ENCODE data around the gene ASB2. TPM values are rescaled to one million over a fixed set of nuclear protein-coding genes. Genes with fewer than 3 reads are reported as not detected.

ASB2 gene
- polyA plus RNA-seq, 1 donor from 2014 or later: 0.26 TPM

DNA sequence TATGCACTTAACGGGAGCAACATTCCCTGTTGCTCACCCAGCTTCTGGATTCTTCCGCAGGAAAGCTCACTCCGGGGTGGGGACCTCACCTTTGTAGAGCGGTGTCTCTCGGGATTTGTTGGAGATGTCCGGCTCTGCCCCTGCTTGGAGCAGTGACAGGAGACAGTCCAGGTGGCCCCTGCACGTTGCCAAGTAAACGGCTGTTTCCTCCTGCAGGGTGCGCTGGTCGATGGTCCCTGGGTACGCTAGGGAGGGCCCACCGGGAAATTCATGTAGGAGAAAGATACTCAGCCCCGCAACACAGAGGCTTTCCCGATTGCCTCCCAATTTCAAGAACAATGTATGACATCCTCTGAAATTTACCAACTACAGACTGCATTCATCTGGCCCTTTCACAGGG lies 23.1 kb downstream of the ASB2 start:
- no peaks in the 10 kb centered on the region for H3K79me2 ChIP-seq (replicated peaks; ENCODE audit: insufficient read depth, low read length)
- H3K9ac ChIP-seq (ENCODE audit: low read length): no peak overlapping the region
- H3K27me3 ChIP-seq (ENCODE audit: insufficient read depth, low read depth, low read length): no peaks in the 10 kb centered on the region
- no peaks in the 10 kb centered on the region for H4K20me1 ChIP-seq (ENCODE audit: insufficient read depth)
- H2AFZ ChIP-seq (ENCODE audit: low read depth, low read length): no peak overlapping the region
- H3K9me2 ChIP-seq (ENCODE audit: insufficient read depth, low read length): no peaks in the 10 kb centered on the region
- TF ChIP-seq TAF1 (IDR thresholded peaks at IDR 0.05; ENCODE audit: low read depth) (no peak), SMC3 (conservative IDR thresholded peaks at IDR 0.05; ENCODE audit: poor library complexity) (no peak), RAD21 (conservative IDR thresholded peaks at IDR 0.05) (no peak), EZH2 (IDR thresholded peaks at IDR 0.05; ENCODE audit: borderline replicate concordance, insufficient read depth, low read length, poor library complexity, severe bottlenecking) (no peak), POLR2AphosphoS5 (IDR thresholded peaks at IDR 0.05) (no peak), EP300 (conservative IDR thresholded peaks at IDR 0.05; ENCODE audit: poor library complexity, severe bottlenecking) (no peak), MXI1 (conservative IDR thresholded peaks at IDR 0.05; ENCODE audit: poor library complexity, severe bottlenecking) (no peak)
- TF ChIP-seq, protein P1, sequence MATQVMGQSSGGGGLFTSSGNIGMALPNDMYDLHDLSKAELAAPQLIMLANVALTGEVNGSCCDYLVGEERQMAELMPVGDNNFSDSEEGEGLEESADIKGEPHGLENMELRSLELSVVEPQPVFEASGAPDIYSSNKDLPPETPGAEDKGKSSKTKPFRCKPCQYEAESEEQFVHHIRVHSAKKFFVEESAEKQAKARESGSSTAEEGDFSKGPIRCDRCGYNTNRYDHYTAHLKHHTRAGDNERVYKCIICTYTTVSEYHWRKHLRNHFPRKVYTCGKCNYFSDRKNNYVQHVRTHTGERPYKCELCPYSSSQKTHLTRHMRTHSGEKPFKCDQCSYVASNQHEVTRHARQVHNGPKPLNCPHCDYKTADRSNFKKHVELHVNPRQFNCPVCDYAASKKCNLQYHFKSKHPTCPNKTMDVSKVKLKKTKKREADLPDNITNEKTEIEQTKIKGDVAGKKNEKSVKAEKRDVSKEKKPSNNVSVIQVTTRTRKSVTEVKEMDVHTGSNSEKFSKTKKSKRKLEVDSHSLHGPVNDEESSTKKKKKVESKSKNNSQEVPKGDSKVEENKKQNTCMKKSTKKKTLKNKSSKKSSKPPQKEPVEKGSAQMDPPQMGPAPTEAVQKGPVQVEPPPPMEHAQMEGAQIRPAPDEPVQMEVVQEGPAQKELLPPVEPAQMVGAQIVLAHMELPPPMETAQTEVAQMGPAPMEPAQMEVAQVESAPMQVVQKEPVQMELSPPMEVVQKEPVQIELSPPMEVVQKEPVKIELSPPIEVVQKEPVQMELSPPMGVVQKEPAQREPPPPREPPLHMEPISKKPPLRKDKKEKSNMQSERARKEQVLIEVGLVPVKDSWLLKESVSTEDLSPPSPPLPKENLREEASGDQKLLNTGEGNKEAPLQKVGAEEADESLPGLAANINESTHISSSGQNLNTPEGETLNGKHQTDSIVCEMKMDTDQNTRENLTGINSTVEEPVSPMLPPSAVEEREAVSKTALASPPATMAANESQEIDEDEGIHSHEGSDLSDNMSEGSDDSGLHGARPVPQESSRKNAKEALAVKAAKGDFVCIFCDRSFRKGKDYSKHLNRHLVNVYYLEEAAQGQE (IDR thresholded peaks at IDR 0.05; ENCODE audit: borderline replicate concordance): no peak
- TF ChIP-seq, protein P2, sequence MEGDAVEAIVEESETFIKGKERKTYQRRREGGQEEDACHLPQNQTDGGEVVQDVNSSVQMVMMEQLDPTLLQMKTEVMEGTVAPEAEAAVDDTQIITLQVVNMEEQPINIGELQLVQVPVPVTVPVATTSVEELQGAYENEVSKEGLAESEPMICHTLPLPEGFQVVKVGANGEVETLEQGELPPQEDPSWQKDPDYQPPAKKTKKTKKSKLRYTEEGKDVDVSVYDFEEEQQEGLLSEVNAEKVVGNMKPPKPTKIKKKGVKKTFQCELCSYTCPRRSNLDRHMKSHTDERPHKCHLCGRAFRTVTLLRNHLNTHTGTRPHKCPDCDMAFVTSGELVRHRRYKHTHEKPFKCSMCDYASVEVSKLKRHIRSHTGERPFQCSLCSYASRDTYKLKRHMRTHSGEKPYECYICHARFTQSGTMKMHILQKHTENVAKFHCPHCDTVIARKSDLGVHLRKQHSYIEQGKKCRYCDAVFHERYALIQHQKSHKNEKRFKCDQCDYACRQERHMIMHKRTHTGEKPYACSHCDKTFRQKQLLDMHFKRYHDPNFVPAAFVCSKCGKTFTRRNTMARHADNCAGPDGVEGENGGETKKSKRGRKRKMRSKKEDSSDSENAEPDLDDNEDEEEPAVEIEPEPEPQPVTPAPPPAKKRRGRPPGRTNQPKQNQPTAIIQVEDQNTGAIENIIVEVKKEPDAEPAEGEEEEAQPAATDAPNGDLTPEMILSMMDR (IDR thresholded peaks at IDR 0.05; ENCODE audit: poor library complexity, severe bottlenecking): no peak
- H3K9me3 ChIP-seq (ENCODE audit: low read length): no peaks in the 10 kb centered on the region
- no peaks in the 10 kb centered on the region for H3F3A ChIP-seq (ENCODE audit: insufficient read depth, low read length, poor library complexity, severe bottlenecking)
- H3K4me2 ChIP-seq (ENCODE audit: low read length): no peak overlapping the region
- H3K27ac ChIP-seq (ENCODE audit: low read length): no peak overlapping the region
- H3K36me3 ChIP-seq (ENCODE audit: insufficient read depth, low read length): no peaks in the 10 kb centered on the region
- H3K4me3 ChIP-seq (ENCODE audit: low read length): no peak overlapping the region

DNA sequence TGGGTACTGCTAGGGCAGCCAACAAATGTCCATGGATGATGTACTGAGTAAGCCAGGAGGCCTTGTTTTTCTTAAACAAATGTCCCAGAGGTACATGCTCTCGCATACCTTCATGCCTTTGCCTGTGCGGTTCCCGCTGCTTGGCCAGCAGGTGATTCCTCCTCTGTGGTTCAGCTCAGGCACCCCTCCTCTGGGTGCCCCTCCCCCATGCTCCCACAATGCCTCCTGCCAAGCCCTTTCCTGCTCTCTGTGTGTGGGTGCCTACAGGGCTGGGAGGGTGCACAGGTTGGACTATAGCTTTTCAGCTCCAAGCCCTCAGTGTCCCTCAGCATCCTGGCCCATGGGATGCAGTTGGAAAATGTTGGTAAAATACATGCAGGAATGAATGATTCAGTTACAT lies 23.5 kb downstream of the ASB2 start:
- H3K79me2 ChIP-seq (replicated peaks; ENCODE audit: insufficient read depth, low read length): no peaks in the 10 kb centered on the region
- no peak overlapping the region for H2AFZ ChIP-seq (ENCODE audit: low read depth, low read length)
- no peak overlapping the region for H3K4me2 ChIP-seq (ENCODE audit: low read length)
- no peaks in the 10 kb centered on the region for H3K9me3 ChIP-seq (ENCODE audit: low read length)
- no peaks in the 10 kb centered on the region for H3K9me2 ChIP-seq (ENCODE audit: insufficient read depth, low read length)
- no peaks in the 10 kb centered on the region for H4K20me1 ChIP-seq (ENCODE audit: insufficient read depth)
- TF ChIP-seq RAD21 (conservative IDR thresholded peaks at IDR 0.05) (no peak), SMC3 (conservative IDR thresholded peaks at IDR 0.05; ENCODE audit: poor library complexity) (no peak), POLR2AphosphoS5 (IDR thresholded peaks at IDR 0.05) (no peak), EP300 (conservative IDR thresholded peaks at IDR 0.05; ENCODE audit: poor library complexity, severe bottlenecking) (no peak), MXI1 (conservative IDR thresholded peaks at IDR 0.05; ENCODE audit: poor library complexity, severe bottlenecking) (no peak), TAF1 (IDR thresholded peaks at IDR 0.05; ENCODE audit: low read depth) (no peak), EZH2 (IDR thresholded peaks at IDR 0.05; ENCODE audit: borderline replicate concordance, insufficient read depth, low read length, poor library complexity, severe bottlenecking) (no peak)
- TF ChIP-seq, protein P2 (IDR thresholded peaks at IDR 0.05; ENCODE audit: poor library complexity, severe bottlenecking): no peak
- TF ChIP-seq, protein P1 (IDR thresholded peaks at IDR 0.05; ENCODE audit: borderline replicate concordance): no peak
- no peak overlapping the region for H3K9ac ChIP-seq (ENCODE audit: low read length)
- H3K4me3 ChIP-seq (ENCODE audit: low read length): no peak overlapping the region
- no peaks in the 10 kb centered on the region for H3K36me3 ChIP-seq (ENCODE audit: insufficient read depth, low read length)
- H3K27me3 ChIP-seq (ENCODE audit: insufficient read depth, low read depth, low read length): no peaks in the 10 kb centered on the region
- H3K27ac ChIP-seq (ENCODE audit: low read length): no peak overlapping the region
- H3F3A ChIP-seq (ENCODE audit: insufficient read depth, low read length, poor library complexity, severe bottlenecking): no peaks in the 10 kb centered on the region
